AG20443 (cell line): ENCODE results near the gene KAZN.

ENCODE experiments used
- DNase-seq: peaks from one replicate; pipeline ENCODE4 v3.0.0; 2012; ENCODE audit warnings: low spot score, mixed read lengths

Gene KAZN

GRCh38 chr1:14715266-14715665 lies 116.8 kb downstream of the KAZN start:
- no peak for DNase-seq

GRCh38 chr1:14715802-14716201 lies 117.3 kb downstream of the KAZN start:
- no peak for DNase-seq

- no peak for DNase-seq
These were observed 118.0 kb downstream of the KAZN start for GRCh38 chr1:14716474-14716873.

GRCh38 chr1:14718476-14718875 lies 120.0 kb downstream of the KAZN start:
- no peak for DNase-seq

GRCh38 chr1:14723401-14723800 lies 124.9 kb downstream of the KAZN start:
- no peak for DNase-seq

GRCh38 chr1:14724246-14724645 lies 125.8 kb downstream of the KAZN start:
- peak; percentile 41 for DNase-seq

- no peak for DNase-seq
These were observed 126.2 kb downstream of the KAZN start for GRCh38 chr1:14724678-14725077.

- no peak for DNase-seq
These were observed 126.8 kb downstream of the KAZN start for GRCh38 chr1:14725238-14725637.

- no peak for DNase-seq
These were observed 127.2 kb downstream of the KAZN start for GRCh38 chr1:14725695-14726094.

GRCh38 chr1:14726606-14727005 lies 128.1 kb downstream of the KAZN start:
- DNase-seq, result no peak

- no peak for DNase-seq
These were observed 130.0 kb downstream of the KAZN start for GRCh38 chr1:14728516-14728915.

- DNase-seq, result no peak
These were observed 134.2 kb downstream of the KAZN start for GRCh38 chr1:14732728-14733047.

GRCh38 chr1:14733048-14733778 lies 134.7 kb downstream of the KAZN start:
- peak; percentile 67 for DNase-seq

GRCh38 chr1:14733779-14734140 lies 135.3 kb downstream of the KAZN start:
- no peak for DNase-seq

GRCh38 chr1:14735841-14736240 lies 137.4 kb downstream of the KAZN start:
- no peak for DNase-seq

GRCh38 chr1:14737561-14738094 lies 139.1 kb downstream of the KAZN start:
- DNase-seq, result no peak

GRCh38 chr1:14738235-14738634 lies 139.8 kb downstream of the KAZN start:
- DNase-seq, result no peak

- DNase-seq, result no peak
These were observed 140.2 kb downstream of the KAZN start for GRCh38 chr1:14738647-14739046.

- DNase-seq, result no peak
These were observed 140.8 kb downstream of the KAZN start for GRCh38 chr1:14739082-14739832.

- no peak for DNase-seq
These were observed 141.5 kb downstream of the KAZN start for GRCh38 chr1:14740016-14740415.

GRCh38 chr1:14741082-14741481 lies 142.6 kb downstream of the KAZN start:
- no peak for DNase-seq

GRCh38 chr1:14741532-14741931 lies 143.0 kb downstream of the KAZN start:
- no peak for DNase-seq

GRCh38 chr1:14742181-14742980 lies 143.9 kb downstream of the KAZN start:
- DNase-seq, result peak; percentile 89
